Lower leg skin (tissue), 4 donors: ENCODE results near the gene FHAD1. TPM values are rescaled to one million over a fixed set of nuclear protein-coding genes. Genes with fewer than 3 reads are reported as not detected.

Source experiments
- DNase-seq, 2 donors: peaks; one replicate each; pipeline ENCODE4 v3.0.0-alpha.2; 2019; ENCODE audit warnings: low spot score in 2 of 2
- H3K4me3 ChIP-seq: fragments of 200-600 bp; sonication (generic); 2 replicates; pipeline ENCODE4 v1.5.1; 2017; ENCODE audit warnings: mild to moderate bottlenecking, low read depth; ENCODE audit not compliant: poor library complexity, severe bottlenecking
- CTCF ChIP-seq, 3 donors: fragments of 450-650 bp; IDR thresholded peaks; one replicate each; pipeline ENCODE4 v1.5.1; 2016; ENCODE audit warnings: antibody characterized with exemption in 3 of 3, mild to moderate bottlenecking in 3 of 3, moderate library complexity in 2 of 3
- POLR2A ChIP-seq, 2 donors: fragments of 450-650 bp; IDR thresholded peaks; one replicate each; pipeline ENCODE4 v1.6.1; 2016 to 2017; ENCODE audit warnings: antibody characterized with exemption in 2 of 2, mild to moderate bottlenecking in 1 of 2, moderate library complexity in 1 of 2
- WGBS, 2 donors: methylation state at CpG; one replicate each; pipeline ENCODE4 v1.1.5; 2018; 5-methylcytosine and 5-hydroxymethylcytosine counted together
- intact Hi-C: fragments of 100-400 bp; cut with DNase I; formaldehyde crosslinking; loops from one replicate; pipeline ENCODE4 v1.15.0; 2023; ENCODE audit warnings: low total_unique reads
- total RNA-seq, 4 donors: library from RNA; depleted of rRNA; stranded (reverse); fragments of >200 nt; gene quantifications; one replicate each; pipeline ENCODE4 v1.1.0, GENCODE V29; 2016

Gene FHAD1
- total RNA-seq, 4 donors from 2014 or later = 0.52 to 2.0 TPM; not detected in 2

- 86 to 90% methylated on average over 2 of the region's 2 CpGs for WGBS, 2 donors
- H3K4me3 ChIP-seq = no peak overlapping the region
- intact Hi-C loops = no loop called here
- TF ChIP-seq CTCF (IDR thresholded peaks at IDR 0.05) (no peak), POLR2A (IDR thresholded peaks at IDR 0.05) (no peak)
- no peak for DNase-seq
Observed at GRCh38 chr1:15397236-15397635, 150.2 kb downstream of the FHAD1 start.

GRCh38 chr1:15399710-15400109, 152.7 kb downstream of the FHAD1 start:
- WGBS, 2 donors = 96 to 100% methylated on average over 2 of the region's 2 CpGs
- TF ChIP-seq CTCF (IDR thresholded peaks at IDR 0.05) (no peak), POLR2A (IDR thresholded peaks at IDR 0.05) (no peak)
- intact Hi-C loops = no loop called here
- no peak for DNase-seq
- H3K4me3 ChIP-seq = no peak overlapping the region

- 48 to 61% methylated on average over 3 of the region's 3 CpGs for WGBS, 2 donors
- peak in 1 of 2 donors; percentile 63 for DNase-seq
- no peak for TF ChIP-seq CTCF (IDR thresholded peaks at IDR 0.05)
- no peak for TF ChIP-seq POLR2A (IDR thresholded peaks at IDR 0.05)
- intact Hi-C loops = no loop called here
- no peak overlapping the region for H3K4me3 ChIP-seq
Observed at GRCh38 chr1:15400627-15401026, 153.6 kb downstream of the FHAD1 start.

GRCh38 chr1:15401391-15402055, 154.5 kb downstream of the FHAD1 start:
- no peak for DNase-seq
- no peak overlapping the region for H3K4me3 ChIP-seq
- intact Hi-C loops = no loop called here
- TF ChIP-seq CTCF (IDR thresholded peaks at IDR 0.05) (no peak), POLR2A (IDR thresholded peaks at IDR 0.05) (no peak)
- WGBS, 2 donors = 62 to 68% methylated on average over 7 of the region's 7 CpGs

GRCh38 chr1:15402809-15403450, 155.9 kb downstream of the FHAD1 start:
- WGBS, 2 donors = 97 to 98% methylated on average over 5 of the region's 5 CpGs
- TF ChIP-seq CTCF (IDR thresholded peaks at IDR 0.05) (no peak), POLR2A (IDR thresholded peaks at IDR 0.05) (no peak)
- DNase-seq = no peak
- intact Hi-C loops = no loop called here
- no peak overlapping the region for H3K4me3 ChIP-seq
